RKO (cell line): ENCODE measurements around the gene TAF3.

Experiments
- DNase-seq: peaks from one replicate; pipeline ENCODE4 v3.0.0-alpha.2; 2016; ENCODE audit warnings: low spot score

TAF3 gene

GRCh38 chr10:8058274-8059111, 240.2 kb downstream of the TAF3 start:
- no peak for DNase-seq

GRCh38 chr10:8059191-8059936, 241.1 kb downstream of the TAF3 start:
- DNase-seq, result no peak

GRCh38 chr10:8060010-8060703, 241.9 kb downstream of the TAF3 start:
- DNase-seq, result no peak

GRCh38 chr10:8060704-8061121, 242.4 kb downstream of the TAF3 start:
- no peak for DNase-seq

- no peak for DNase-seq
These were observed 243.2 kb downstream of the TAF3 start for GRCh38 chr10:8061274-8062211.

- DNase-seq, result no peak
These were observed 245.0 kb downstream of the TAF3 start for GRCh38 chr10:8063128-8063908.

- no peak for DNase-seq
These were observed 245.6 kb downstream of the TAF3 start for GRCh38 chr10:8063935-8064334.

GRCh38 chr10:8064436-8064835, 246.1 kb downstream of the TAF3 start:
- no peak for DNase-seq

GRCh38 chr10:8065651-8066050, 247.3 kb downstream of the TAF3 start:
- peak; percentile 32 for DNase-seq

- no peak for DNase-seq
These were observed 247.8 kb downstream of the TAF3 start for GRCh38 chr10:8066124-8066523.
